OCI-LY3 (cell line): ENCODE results near the gene ARHGAP26.

ENCODE experiments used
- CTCF ChIP-seq: fragments of 200-600, 300-600 bp; sonication (generic); IDR thresholded peaks from 2 replicates; pipeline ENCODE4 v1.5.1; 2014; ENCODE audit warnings: antibody characterized with exemption, low read length, low read depth
- EZH2phosphoT487 ChIP-seq: fragments of 200-600 bp; shearing (Covaris generic); IDR thresholded peaks from 2 replicates; pipeline ENCODE4 v1.6.1; 2018; ENCODE audit warnings: antibody characterized with exemption, mixed run types, low read depth

GRCh38 chr5:143151056-143151700 is 381.0 kb downstream of the ARHGAP26 start:
- TF ChIP-seq CTCF, result no peak
- no peak for TF ChIP-seq EZH2phosphoT487
